Transverse colon (tissue), 4 donors: ENCODE measurements around the gene TMEM233. TPM values are rescaled to one million over a fixed set of nuclear protein-coding genes. Genes with fewer than 3 reads are reported as not detected.

Experiments used
- DNase-seq: peaks from one replicate; pipeline ENCODE4 v3.0.0-alpha.2; 2019
- H3K27ac ChIP-seq, 4 donors: fragments of 200-600 bp; sonication (generic); 2 replicates each; pipeline ENCODE4 v1.5.1; 2016 to 2018; ENCODE audit warnings: inconsistent platforms in 4 of 4
- H3K27me3 ChIP-seq: fragments of 200-600 bp; sonication (generic); 2 replicates; pipeline ENCODE4 v1.5.1; 2017; ENCODE audit warnings: inconsistent platforms
- H3K36me3 ChIP-seq, 4 donors: fragments of 200-600 bp; sonication (generic); 2 replicates each; pipeline ENCODE4 v1.5.1; 2017 to 2019; ENCODE audit warnings: inconsistent platforms in 4 of 4
- H3K4me1 ChIP-seq, 4 donors: fragments of 200-600 bp; sonication (generic); 2 replicates each; pipeline ENCODE4 v1.5.1; 2017 to 2020; ENCODE audit warnings: inconsistent platforms in 4 of 4
- H3K4me3 ChIP-seq, 4 donors: fragments of 200-600 bp; sonication (generic); 1 replicate in 1 of 4; 2 replicates in 3 of 4; pipeline versions ENCODE4 v1.5.1 to v1.6.1; 2017 to 2019; ENCODE audit warnings: inconsistent platforms in 4 of 4
- H3K9me3 ChIP-seq, 2 donors: fragments of 200-600 bp; sonication (generic); 2 replicates each; pipeline ENCODE4 v1.5.1; 2017 to 2019; ENCODE audit warnings: inconsistent platforms in 2 of 2
- EP300 ChIP-seq: sonication (generic); formaldehyde crosslinking; IDR thresholded peaks from one replicate; pipeline ENCODE4 v1.6.1; 2017; ENCODE audit warnings: antibody characterized with exemption, low read depth
- POLR2A ChIP-seq: fragments of 450-650 bp; IDR thresholded peaks from one replicate; pipeline ENCODE4 v1.6.1; 2016; ENCODE audit warnings: antibody characterized with exemption, mild to moderate bottlenecking, moderate library complexity
- POLR2AphosphoS5 ChIP-seq, 3 donors: sonication (generic); formaldehyde crosslinking; IDR thresholded peaks; one replicate each; pipeline ENCODE4 v1.6.1; 2016; ENCODE audit warnings: antibody characterized with exemption in 3 of 3
- WGBS, 2 donors: methylation state at CpG; one replicate each; pipeline ENCODE4 v1.1.5; 2018; ENCODE audit warnings: low coverage in 1 of 2; 5-methylcytosine and 5-hydroxymethylcytosine counted together
- in situ Hi-C, 4 donors: fragments of 200-750 bp; cut with MboI; loops; one replicate each; pipeline versions ENCODE4 v1.15.0 to v1.15.1; 2017; ENCODE audit warnings: low sequenced_read_pairs in 3 of 4, low pct_ligation_motif_present in 1 of 4, low pct_unique_long_range_greater_than_20kb in 1 of 4
- intact Hi-C: fragments of 100-400 bp; cut with DNase I; formaldehyde crosslinking; loops from one replicate; pipeline ENCODE4 v1.15.1; 2023; ENCODE audit warnings: low total_unique reads
- total RNA-seq, 4 donors: library from RNA; depleted of rRNA; stranded (reverse); fragments of >200 nt; gene quantifications; one replicate each; pipeline ENCODE4 v1.1.0, GENCODE V29; 2016
- TF ChIP-seq, protein P1 (sequence below), 5 experiments: fragments of 200-600 bp in 3 of 5; fragments of 450-650 bp in 2 of 5; sonication (generic) in 3 of 5; IDR thresholded peaks; 1 replicate in 2 of 5; 2 replicates in 3 of 5; pipeline ENCODE4 v1.5.1; 2016 to 2017; ENCODE audit warnings: antibody characterized with exemption in 5 of 5, inconsistent platforms in 3 of 5, mild to moderate bottlenecking in 2 of 5, moderate library complexity in 1 of 5

Gene TMEM233
- under 1 TPM in 1 of 4 donors, not detected in 3; 0.27 TPM for total RNA-seq

- TF ChIP-seq, protein P1, sequence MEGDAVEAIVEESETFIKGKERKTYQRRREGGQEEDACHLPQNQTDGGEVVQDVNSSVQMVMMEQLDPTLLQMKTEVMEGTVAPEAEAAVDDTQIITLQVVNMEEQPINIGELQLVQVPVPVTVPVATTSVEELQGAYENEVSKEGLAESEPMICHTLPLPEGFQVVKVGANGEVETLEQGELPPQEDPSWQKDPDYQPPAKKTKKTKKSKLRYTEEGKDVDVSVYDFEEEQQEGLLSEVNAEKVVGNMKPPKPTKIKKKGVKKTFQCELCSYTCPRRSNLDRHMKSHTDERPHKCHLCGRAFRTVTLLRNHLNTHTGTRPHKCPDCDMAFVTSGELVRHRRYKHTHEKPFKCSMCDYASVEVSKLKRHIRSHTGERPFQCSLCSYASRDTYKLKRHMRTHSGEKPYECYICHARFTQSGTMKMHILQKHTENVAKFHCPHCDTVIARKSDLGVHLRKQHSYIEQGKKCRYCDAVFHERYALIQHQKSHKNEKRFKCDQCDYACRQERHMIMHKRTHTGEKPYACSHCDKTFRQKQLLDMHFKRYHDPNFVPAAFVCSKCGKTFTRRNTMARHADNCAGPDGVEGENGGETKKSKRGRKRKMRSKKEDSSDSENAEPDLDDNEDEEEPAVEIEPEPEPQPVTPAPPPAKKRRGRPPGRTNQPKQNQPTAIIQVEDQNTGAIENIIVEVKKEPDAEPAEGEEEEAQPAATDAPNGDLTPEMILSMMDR (IDR thresholded peaks at IDR 0.05) = no peak
- TF ChIP-seq EP300 = no peak
- no peak for TF ChIP-seq POLR2A
- no peak for TF ChIP-seq POLR2AphosphoS5 (IDR thresholded peaks at IDR 0.05)
- H3K4me3 ChIP-seq = peak within 1 kb of the TSS in 1 of 4 donors; percentile 30
- no peak within 1 kb of the TSS for H3K27ac ChIP-seq
- DNase-seq = no peak
- intact Hi-C loops = no loop called here
- peaks cover 58% of the 10 kb centered on the region for H3K27me3 ChIP-seq
- 4 to 16% methylated on average over 13 to 33 of the region's 48 CpGs for WGBS, 2 donors
- no peaks in the 10 kb centered on the region for H3K36me3 ChIP-seq
- in situ Hi-C loops = no loop called here
- no peaks in the 10 kb centered on the region for H3K9me3 ChIP-seq
- no peaks in the 10 kb centered on the region for H3K4me1 ChIP-seq
Observed at GRCh38 chr12:119593578-119594398, at the start of gene TMEM233. Gene TMEM233 (plus strand): TSS chr12:119593774. CDS start chr12:119593849, 75 bp downstream.

- Histone ChIP-seq H3K36me3 (no peaks in the 10 kb centered on the region), H3K27ac (no peak overlapping the region), H3K27me3 (peaks cover 3% of the 10 kb centered on the region), H3K4me1 (no peaks in the 10 kb centered on the region), H3K4me3 (no peak overlapping the region), H3K9me3 (no peaks in the 10 kb centered on the region)
- no peak for TF ChIP-seq POLR2AphosphoS5 (IDR thresholded peaks at IDR 0.05)
- no peak for TF ChIP-seq POLR2A
- TF ChIP-seq EP300 = no peak
- TF ChIP-seq, protein P1 (IDR thresholded peaks at IDR 0.05) = peak; percentile 72 to 83 (median 77)
- peak; percentile 50 for DNase-seq
- intact Hi-C loops (loop anchor here (10.0 kb wide), 2 partner anchors 430 to 560 kb away; partner anchors contain the start of gene SRRM4), in situ Hi-C loops (loop anchor here in 2 of 4 donors (25.0 kb wide), 2 partner anchors 433 to 558 kb away; partner anchors contain the start of gene SRRM4 (in 1 of the 2))
- WGBS, 2 donors = 42 to 63% methylated on average over 5 to 9 of the region's 9 CpGs
Observed at GRCh38 chr12:119544765-119545625, 48.6 kb upstream of the TMEM233 start.

GRCh38 chr12:119546340-119546739 lies 47.2 kb upstream of the TMEM233 start:
- H3K27me3 ChIP-seq = peaks cover 3% of the 10 kb centered on the region
- no peak for DNase-seq
- no peaks in the 10 kb centered on the region for H3K4me1 ChIP-seq
- H3K4me3 ChIP-seq = no peak overlapping the region
- in situ Hi-C loops = loop anchor here in 2 of 4 donors (25.0 kb wide), 2 partner anchors 434 to 559 kb away; partner anchors contain the start of gene SRRM4 (in 1 of the 2)
- no peak overlapping the region for H3K27ac ChIP-seq
- H3K36me3 ChIP-seq = no peaks in the 10 kb centered on the region
- TF ChIP-seq POLR2A (no peak), POLR2AphosphoS5 (IDR thresholded peaks at IDR 0.05) (no peak), EP300 (no peak)
- TF ChIP-seq, protein P1 (IDR thresholded peaks at IDR 0.05) = no peak
- intact Hi-C loops = loop anchor here (10.0 kb wide), 2 partner anchors 432 to 562 kb away; partner anchors contain the start of gene SRRM4
- H3K9me3 ChIP-seq = no peaks in the 10 kb centered on the region

GRCh38 chr12:119547001-119547400 lies 46.6 kb upstream of the TMEM233 start:
- TF ChIP-seq POLR2AphosphoS5 (IDR thresholded peaks at IDR 0.05) (no peak), EP300 (no peak), POLR2A (no peak)
- TF ChIP-seq, protein P1 (IDR thresholded peaks at IDR 0.05) = no peak
- WGBS, 2 donors = 20% methylated on average over 1 of the region's 1 CpG; no CpG with 5 or more reads in 1 of the 2 donors
- Histone ChIP-seq H3K9me3 (no peaks in the 10 kb centered on the region), H3K4me1 (no peaks in the 10 kb centered on the region), H3K4me3 (no peak overlapping the region), H3K36me3 (no peaks in the 10 kb centered on the region), H3K27me3 (peaks cover 3% of the 10 kb centered on the region), H3K27ac (no peak overlapping the region)
- intact Hi-C loops = loop anchor here (10.0 kb wide), 2 partner anchors 432 to 562 kb away; partner anchors contain the start of gene SRRM4
- DNase-seq = no peak
- in situ Hi-C loops = loop anchor here in 2 of 4 donors (25.0 kb wide), 2 partner anchors 435 to 560 kb away; partner anchors contain the start of gene SRRM4 (in 1 of the 2)
